HG03521 (cell line): ENCODE data around the gene NSFL1C.
"Not testable (repeated sequence)": the region's sequence is repeated elsewhere in the genome, so short reads cannot be mapped to it uniquely, and the experiment has no call there.

ENCODE experiments used
- ATAC-seq: cut with Tn5 transposase; IDR thresholded peaks from one replicate; pipeline ENCODE4 v1.9.1; 2021; ENCODE audit warnings: mild to moderate bottlenecking, moderate library complexity; ENCODE audit not compliant: unreplicated experiment

NSFL1C gene

DNA sequence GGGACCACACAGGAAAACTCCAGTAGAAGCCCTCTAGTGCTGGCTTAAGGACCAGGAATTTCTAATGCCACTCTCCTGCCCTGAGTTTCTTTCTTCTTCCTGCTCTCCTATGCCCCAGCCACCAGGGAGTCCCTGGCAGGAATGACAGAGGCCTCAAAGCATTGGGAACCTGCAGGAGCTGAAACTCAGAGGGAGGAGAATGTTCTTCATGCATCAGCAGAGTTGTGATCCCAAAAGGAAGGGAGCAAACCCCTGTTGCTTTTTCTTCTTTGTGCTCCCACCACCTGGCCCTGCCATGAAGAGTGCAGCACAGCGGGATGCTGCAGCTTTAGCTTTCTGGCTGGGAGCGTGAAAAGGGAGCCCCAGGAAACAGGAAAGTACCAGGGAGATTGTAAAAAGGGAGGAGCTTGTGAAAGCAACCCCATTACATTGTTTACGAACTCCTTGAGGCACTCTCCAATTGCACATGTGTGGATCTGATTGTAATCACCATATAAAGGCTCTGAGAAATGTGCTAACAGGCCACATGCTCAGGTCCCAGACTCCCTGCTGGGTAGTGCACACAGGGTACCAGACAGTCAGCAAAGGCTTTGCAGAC, 39.1 kb downstream of the NSFL1C start:
- no peak for ATAC-seq

- no peak for ATAC-seq
Measured at GRCh38 chr20:1426231-1426849, 40.3 kb downstream of the NSFL1C start.

DNA sequence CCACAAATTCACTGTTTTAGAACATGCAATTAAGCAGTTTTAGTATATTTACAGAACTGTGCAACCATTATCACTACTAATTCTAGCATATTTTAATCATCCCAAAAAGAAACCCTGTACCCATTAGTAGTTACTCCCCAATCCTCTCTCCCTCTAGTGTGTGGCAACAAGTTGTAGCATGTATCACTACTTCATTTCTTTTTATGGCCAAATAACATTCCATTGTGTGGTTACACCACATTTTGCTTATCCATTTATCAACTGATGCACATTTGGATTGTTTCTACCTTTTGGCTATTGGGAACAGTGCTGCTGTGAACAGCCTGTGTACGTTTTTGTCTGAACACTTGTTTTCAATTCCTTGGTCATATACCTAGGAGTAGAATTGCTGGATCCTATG, 42.3 kb downstream of the NSFL1C start:
- no peak for ATAC-seq

DNA sequence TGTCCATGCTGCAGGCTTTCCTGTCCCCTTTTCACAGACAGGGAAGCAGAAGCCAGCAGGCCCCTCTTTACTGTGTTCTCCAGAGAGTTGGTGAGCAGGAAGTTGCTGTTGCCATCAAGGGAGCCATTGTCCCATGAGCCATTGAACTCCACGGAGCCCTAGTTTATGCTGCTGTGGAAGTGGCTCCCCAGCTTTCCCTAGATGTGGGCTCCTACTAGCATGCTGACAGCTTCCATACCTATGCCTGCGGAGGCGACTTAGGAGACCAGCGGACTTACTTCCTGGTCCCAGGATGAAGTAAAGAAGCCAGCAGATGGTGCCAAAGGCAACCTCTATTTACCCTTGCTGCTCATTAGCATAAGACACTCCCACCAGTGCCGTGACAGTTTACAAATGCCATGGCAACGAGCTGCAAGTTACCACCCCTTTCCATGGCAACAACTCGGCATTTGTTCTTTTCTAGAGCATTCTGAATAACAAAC, 43.0 kb downstream of the NSFL1C start:
- no peak for ATAC-seq

DNA sequence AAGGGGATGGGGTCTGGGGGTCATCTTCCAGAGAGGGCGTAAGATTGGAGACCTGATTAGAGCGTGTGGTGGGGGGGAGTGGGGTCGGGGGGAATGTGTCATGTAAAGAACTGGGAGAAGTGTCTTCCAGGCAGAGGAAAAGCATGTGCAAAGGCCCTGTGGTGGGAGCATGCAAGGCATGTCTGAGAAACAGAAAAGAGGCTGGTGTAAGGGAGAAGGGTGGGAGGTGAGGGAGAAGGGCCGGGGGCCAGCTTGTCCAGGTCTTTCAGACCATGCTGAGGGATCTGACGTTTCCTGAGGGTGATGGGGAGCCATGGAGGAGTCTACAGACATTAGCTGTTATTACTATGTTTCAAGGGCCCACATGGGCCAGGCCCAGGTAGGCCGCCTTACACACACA, 43.4 kb downstream of the NSFL1C start:
- ATAC-seq = no peak

DNA sequence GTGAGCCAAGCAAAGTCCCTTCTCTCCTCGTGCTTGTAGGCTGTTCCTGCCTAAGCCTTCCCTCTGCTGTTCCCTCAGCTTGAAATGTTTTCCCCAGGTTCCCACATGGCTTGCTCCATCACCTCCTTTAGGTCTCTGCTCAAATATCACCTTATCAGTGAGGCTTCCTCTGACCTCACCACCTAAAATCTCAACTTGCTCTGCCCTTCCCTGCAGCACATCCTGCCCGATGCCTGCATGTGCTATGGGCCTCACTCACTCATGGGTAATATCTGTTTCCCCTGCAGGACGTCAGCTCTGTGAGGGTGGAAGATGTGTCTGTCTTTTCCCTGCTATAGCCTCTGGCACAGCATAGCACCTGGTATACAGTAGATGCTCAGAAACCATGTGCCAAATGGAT, 43.9 kb downstream of the NSFL1C start:
- no peak for ATAC-seq

DNA sequence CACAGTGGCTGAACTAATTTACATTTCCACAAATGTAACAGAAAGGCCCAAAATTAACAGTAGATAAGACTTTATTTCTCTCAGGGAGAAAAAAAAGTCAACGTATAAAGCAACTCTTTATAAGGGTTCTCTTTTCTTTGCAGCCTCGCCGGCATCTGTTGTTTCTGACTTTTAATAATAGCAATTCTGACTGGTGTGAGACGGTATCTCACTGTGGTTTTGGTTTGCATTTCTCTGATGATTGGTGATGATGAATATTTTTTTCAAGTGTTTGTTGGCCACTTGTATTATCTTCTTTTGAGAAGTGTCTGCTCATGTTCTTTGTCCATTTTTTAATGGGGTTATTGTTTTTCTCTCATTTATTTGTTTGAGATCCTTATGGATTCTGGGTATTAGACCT, 46.6 kb downstream of the NSFL1C start:
- no peak for ATAC-seq

DNA sequence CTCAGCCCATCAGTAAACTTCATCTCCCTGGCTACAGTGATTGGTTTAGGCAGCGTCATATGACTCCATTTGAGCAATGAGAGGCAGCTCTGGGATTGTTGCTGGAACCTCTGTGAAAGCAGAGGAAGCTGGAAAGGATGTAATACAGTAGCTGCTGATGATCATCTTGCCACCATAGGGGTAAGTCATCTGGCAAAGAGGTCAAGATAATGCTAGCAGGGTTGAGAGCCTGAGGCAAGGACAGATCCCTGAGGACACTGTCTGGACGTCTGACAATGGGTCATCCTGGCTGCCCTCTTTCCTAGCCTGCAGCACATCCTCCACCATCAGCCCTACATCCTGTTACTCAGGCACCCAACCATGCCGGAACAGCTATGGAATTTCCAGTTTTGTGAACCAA, 48.3 kb downstream of the NSFL1C start:
- ATAC-seq = no peak

- no peak for ATAC-seq
Measured at GRCh38 chr20:1417790-1418189, 48.9 kb downstream of the NSFL1C start.

GRCh38 chr20:1417273-1417672, 49.4 kb downstream of the NSFL1C start:
- no peak for ATAC-seq

- no peak for ATAC-seq
Measured at GRCh38 chr20:1415667-1416468, 50.8 kb downstream of the NSFL1C start.

GRCh38 chr20:1414982-1415381, 51.7 kb downstream of the NSFL1C start:
- ATAC-seq = no peak

DNA sequence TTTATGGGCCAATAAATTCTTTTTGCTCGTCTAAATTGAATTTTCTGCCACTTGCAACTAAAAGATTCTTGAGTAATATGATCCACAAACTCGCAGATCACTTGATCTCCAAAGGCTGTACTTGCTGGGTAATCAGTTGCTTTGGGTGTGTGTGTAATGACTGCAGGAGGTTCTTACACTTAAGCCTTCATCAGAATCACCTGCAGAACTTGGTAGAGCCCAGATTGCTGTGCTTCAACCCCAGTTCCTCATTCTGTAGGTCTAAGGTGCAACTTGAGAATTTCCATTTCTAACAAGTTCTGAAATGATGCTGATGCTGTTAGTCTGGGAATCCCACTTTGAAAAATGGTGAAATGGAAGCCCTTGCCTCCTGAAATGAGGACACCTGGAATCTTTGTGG, 60.8 kb downstream of the NSFL1C start:
- ATAC-seq = no peak

GRCh38 chr20:1403624-1404023, 63.0 kb downstream of the NSFL1C start:
- no peak for ATAC-seq

DNA sequence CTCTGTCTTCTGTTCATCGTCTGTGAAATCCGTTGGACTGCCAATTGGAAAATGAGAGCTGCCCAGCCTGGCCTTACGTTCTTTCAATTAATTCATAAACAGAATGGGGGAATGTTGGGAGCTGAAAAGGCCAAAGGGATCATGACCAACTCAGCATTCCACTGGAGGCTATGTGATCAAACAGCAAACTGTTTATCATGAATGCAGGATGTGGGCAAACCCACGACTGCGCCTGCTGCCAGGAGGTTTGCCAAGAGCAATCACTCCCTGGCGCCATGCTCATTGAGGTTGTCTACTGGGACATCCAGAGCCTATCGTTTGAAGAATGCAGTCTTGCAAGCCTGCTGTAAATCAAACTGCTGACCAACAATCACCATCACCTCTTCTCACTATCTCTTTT, 64.5 kb downstream of the NSFL1C start:
- no peak for ATAC-seq

GRCh38 chr20:1401451-1401907, 65.2 kb downstream of the NSFL1C start:
- ATAC-seq = no peak

DNA sequence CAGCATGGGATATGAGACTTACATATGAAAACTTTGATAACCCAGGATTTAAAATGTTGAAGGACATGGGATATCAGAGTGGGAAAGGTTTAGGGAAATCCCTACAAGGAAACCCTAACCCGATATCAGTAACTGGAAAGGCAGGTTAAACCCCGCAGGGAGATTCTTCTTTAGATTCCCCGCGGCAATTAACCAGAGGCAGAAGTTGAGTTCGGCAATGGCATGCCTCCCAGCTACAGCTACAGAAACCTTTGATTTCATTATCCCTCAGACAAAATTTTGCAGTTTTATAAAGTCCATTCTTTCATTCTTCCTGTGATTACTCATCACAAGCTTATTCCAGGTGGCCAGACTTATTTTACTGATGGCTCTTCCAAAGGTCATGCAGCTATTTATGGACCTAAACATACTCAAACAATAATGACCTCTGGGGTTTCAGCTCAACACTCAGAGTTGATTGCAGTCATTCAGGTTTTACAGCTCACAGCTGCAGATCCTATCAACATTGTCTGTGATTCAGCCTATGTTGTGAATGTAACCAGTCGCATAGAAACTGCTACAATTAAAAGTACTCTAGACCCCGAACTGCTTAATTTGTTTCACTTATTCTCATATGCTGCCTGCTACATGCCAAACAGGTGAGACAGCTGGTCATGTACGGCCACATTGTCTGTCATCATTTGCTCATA, 66.8 kb downstream of the NSFL1C start:
- ATAC-seq = not testable (repeated sequence)

GRCh38 chr20:1398185-1398584, 68.5 kb downstream of the NSFL1C start:
- not testable (repeated sequence) for ATAC-seq

GRCh38 chr20:1397710-1398109, 68.9 kb downstream of the NSFL1C start:
- no peak for ATAC-seq

DNA sequence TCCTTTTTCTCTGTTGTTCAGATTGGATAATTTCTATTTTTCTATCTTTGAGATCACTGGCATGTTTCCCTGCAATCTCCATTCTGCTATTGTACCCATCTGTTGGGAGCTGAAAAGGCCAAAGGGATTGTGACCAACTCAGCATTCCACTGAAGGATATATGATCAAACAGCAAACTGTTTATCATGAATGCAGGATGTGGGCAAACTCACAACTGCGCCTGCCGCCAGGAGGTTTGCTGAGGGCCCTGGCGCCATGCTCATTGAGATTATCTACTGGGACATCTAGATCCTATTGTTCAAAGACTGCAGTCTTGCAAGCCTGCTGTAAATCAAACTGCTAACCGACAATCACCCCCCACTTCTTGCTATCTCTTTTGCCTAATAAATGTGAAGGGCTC, 69.9 kb downstream of the NSFL1C start:
- ATAC-seq = no peak

DNA sequence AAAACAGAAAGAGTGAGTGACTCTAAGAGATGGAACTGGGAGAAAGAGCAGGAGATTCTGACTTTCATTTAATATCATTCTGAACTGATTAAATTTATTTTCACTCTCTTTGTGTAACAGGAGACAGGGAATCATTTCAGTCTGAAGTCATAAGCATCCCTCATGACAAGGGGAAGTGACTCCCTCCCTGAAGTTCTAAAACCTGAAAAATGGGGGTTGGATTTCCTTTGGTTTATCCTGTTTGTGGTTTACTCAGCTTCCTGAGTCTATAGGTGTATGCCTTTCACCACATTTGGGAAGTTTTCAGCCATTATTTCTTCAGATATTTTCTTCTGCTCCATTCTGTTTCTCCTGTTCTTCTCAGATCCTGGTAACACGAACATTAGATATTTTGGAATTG, 70.4 kb downstream of the NSFL1C start:
- ATAC-seq = no peak
